ENCODE data around the gene LRRC27.
"Not testable (repeated sequence)": the region's sequence is repeated elsewhere in the genome, so short reads cannot be mapped to it uniquely, and the experiment has no call there.

The LRRC27 gene

DNA sequence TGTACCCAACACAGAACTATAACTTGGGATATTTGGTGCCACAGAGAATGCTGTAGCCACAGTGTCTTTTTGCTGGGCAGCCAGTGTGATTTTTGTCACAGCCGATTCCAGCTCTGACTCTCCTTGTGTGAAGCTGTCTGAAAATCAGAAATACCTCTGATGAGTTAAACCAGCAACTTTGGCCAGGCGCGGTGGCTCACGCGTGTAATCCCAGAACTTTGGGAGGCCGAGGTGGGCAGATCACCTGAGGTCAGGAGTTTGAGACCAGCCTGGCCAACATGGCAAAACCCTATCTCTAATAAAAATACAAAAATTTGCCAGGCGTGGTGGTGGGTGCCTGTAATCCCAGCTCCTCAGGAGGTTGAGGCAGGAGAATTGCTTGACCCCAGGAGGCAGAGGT is 5.9 kb downstream of the LRRC27 start:
- DNase-seq (ENCODE audit: low read depth in 3 of 3): not testable (repeated sequence)

DNA sequence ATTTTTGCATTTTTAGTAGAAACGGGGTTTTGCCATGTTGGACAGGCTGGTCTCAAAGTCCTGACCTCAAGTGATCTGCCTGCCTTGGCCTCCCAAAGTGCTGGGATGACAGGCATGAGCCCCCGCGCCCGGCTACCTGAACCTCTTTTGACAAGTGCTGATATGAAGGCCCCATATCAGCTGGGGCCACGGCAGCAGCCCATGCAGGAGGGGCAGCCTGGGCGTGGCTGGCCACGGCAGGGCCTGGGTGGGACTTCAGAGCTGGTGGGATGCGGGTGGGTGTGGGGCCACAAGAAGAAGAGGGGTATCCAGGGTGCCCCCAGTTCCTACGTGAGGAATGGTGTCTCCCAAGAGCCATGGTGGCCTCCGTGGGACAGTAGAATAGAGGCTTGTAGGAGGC is 6.9 kb downstream of the LRRC27 start:
- DNase-seq (ENCODE audit: low read depth in 3 of 3): no peak

DNA sequence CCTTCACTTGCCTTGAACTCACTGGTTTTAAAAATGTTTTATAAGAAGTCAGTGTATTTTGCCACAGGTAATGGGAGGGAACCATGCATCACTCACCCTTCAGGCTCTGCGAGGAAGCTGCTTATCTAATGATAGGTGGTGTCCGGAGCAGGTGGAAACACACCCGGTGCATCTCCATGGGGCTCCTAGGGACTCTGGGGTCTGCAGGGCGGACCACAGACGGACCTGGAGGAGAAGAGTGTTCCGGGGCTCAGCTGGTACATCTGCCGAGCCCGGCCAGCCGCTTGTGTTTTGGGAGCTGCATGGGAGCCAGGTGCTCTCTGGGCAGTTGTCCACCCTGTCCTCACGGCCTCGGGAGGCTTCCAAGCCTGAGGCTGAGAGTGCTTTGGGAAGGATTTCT is 7.3 kb downstream of the LRRC27 start:
- no peak for DNase-seq (ENCODE audit: low read depth in 3 of 3)

DNA sequence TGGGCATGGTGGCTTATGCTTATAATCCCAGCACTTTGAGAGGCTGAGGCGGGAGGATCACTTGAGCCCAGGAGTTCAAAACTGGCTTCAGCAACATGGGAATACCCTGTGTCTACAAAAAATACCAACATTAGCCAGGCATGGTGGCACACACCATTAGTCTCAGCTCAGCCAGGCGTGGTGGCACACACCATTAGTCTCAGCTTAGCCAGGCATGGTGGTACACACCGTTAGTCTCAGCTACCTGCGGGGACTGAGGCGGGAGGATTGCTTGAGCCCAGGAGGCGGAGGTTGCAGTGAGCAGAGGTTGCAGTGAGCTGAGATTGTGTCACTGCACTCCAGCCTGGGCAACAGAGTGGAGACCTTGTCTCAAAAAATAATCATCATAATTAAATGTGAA is 9.0 kb downstream of the LRRC27 start:
- no peak for DNase-seq (ENCODE audit: low read depth in 3 of 3)

DNA sequence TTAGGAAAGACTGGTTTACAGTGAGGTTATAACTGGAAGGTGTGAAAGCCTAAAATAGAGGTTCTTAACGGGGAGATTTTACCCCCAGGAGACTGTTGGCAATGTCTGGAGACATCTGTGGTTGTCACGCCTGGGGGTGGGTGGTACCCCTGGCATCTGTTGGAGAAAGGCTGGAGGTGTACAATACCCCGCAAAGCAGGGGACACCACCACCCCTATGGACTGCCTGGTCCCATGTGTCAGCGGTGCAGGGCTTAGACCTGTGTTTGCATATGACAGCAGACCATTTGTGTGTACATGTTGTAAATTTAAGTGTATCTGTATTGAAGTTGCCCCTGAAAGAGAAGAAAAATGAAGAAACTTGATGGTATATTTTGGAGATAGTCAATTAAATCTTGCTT is 9.8 kb downstream of the LRRC27 start:
- DNase-seq (ENCODE audit: low read depth in 3 of 3): no peak

DNA sequence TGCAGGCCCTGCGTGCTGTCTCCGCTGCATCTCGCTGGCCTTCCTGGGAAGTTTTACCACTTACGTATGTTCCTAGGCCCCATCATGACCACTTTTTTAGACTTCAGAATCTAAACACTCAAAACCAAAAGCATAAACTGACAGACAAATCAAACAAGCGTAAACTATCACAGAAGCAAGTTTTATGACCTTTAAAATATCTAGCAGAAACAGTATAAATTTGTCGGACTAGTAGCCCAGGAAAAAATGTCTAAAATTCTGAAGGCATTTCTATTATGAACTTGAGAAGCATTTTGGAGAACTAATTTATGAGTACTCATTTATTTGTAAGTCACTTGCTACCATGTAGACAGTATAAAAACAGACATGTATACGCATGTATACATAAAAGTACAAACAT is 10.6 kb downstream of the LRRC27 start:
- DNase-seq (ENCODE audit: low read depth in 3 of 3): no peak

DNA sequence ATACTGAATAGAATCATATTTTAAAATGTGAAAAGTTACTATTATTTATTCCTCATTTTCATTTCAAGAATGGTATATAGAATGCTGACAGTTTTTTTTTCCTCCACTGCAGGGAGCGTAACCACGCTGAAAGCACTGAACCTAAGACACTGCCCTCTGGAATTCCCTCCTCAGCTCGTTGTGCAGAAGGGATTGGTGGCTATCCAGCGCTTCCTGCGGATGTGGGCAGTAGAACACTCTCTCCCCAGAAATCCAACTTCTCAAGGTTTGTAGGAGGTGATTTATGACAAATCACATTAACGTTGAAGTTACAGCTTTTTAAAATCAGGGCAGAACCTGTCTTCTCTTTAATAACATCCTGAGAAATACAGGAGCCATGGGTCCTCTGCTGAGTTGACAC is 12.4 kb downstream of the LRRC27 start:
- no peak for DNase-seq (ENCODE audit: low read depth in 3 of 3)

DNA sequence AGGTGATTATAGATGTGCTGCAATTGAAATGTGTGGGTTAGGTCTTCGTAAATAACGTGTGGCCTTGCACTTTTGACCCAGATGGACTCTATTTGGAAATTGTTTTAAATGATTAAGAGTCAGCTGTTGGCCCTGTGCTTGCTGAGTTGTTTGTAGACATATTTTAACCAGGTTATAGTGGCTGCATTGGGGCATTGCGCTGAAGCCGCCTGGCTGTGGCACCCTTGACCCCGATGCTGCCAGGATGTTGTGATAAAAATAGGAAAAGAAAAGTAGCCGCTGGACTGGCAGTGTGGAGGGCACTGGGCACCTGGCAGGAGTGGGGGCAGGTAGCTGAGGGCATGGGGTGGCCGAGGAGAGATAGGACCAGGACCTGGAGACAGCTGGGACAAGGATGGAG is 13.4 kb downstream of the LRRC27 start:
- no peak for DNase-seq (ENCODE audit: low read depth in 3 of 3)

DNA sequence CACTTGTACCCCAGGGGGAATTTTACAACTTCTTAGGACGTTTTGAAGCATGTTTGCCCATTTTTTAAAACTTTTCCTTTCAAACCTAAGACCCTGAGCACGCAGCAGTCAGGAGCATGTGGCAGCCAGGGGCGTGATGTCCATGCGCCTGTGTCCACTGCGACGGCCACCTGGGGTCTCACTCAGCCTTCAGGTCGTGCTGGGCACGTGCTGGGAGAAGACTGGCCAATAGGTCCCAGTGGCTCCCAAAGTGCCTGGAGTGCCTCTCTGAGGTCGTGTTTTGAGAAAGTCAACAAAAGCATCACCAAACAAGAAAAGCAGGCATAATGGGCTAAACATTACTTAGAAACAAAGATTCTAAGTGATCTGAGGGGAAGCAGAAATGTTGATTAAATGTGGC is 14.8 kb downstream of the LRRC27 start:
- DNase-seq (ENCODE audit: low read depth in 3 of 3): no peak

DNA sequence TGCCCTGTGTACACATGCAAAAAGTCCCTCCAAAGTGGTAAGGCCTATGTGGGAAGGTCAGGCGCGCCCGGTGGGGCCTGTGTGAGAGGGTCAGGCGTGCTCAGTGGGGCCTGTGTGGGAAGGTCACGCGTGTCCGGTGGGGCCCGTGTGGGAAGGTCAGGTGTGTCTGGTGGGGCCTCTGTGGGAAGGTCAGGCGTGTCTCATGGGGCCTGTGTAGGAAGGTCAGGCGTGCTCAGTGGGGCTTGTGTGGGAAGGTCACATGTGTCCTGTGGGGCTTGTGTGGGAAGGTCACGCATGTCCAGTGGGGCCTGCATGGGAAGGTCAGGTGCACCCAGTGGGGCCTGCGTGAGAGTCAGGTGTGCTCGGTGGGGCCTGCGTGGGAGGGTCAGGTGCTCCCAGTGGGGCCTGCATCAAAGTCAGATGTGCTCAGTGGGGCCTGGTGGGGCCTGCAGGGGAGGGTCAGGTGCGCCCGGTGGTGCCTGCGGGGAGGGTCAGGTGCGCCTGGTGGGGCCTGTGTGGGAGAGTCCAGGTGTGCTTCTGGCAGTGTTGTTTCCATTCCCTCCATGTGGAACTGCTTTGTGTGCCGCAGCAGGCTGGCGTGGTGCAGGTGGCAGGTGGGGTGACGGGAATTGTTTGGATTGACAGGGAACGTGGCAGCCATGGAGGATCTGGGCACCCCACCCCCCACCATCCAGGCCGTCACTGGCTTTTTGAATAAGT is 15.4 kb downstream of the LRRC27 start:
- no peak for DNase-seq (ENCODE audit: low read depth in 3 of 3)

DNA sequence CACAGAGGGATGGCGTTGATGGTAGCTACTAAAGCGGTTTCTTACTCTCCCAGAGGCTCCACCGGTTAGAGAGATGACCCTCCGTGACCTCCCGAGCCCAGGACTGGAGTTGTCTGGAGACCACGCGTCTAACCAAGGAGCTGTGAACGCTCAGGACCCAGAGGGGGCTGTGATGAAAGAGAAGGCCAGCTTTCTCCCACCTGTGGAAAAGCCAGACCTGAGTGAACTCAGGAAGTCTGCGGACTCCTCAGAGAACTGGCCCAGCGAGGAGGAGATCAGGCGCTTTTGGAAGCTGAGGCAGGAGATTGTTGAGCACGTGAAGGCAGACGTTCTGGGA is 15.9 kb downstream of the LRRC27 start:
- DNase-seq (ENCODE audit: low read depth in 3 of 3): no peak

DNA sequence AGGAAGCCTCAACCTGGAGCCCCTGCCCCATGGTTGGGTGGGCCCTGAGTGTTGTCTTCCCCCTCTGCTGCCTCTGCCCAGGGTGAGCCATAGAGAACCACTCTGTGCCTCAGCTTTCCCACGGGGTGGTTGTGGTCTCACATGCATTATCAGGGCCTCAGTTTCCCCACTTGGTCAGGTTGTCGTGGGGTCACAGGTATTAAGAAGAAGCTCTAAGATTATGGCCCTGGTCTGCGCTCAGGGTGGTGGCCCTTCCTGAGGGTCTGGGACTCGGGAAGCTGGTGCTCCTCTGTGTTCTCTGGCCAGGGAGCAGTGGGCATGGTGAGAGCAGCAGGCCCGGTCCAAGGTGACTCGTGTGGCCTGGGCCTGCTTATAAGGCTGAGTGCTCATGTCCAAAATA is 17.8 kb downstream of the LRRC27 start:
- no peak for DNase-seq (ENCODE audit: low read depth in 3 of 3)

DNA sequence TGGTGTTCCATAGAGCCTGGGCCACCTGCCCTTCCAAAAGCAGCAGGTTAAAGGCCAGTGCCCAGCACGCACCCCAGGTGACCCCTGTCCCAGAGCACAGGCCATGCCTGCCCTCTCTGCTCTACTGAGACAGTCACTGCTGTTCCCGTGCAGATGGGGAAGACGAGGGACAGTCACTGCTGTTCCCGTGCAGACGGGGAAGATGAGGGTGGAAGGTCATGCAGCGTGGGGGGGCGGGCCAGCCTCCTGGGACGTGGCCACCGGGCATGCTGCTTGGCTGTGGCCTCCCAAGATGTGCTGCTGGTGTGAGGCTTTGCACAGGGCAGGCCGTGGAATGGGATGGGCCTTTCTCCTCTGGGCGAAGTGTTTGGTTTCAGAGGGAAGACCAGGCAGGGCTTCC is 18.4 kb downstream of the LRRC27 start:
- DNase-seq (ENCODE audit: low read depth in 3 of 3): no peak

DNA sequence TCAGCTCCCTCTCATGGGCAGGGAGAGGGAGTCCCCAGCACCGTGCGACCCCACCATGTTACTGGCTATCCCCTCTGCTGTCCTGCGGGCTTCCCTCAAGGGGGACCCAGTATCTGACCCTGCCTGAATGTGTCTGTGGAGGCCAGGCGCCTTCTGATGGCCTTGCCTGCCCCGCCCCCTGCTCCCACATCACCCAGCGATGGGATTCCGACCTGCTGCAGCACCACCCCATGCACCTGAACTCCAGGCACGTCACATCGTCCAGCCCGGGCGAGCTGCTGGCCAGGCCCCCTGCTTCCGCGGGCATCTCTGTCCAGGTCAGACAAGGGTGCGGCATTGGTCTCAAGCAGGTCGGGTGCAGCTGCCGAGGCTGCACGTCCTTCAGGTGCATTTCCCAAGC is 19.0 kb downstream of the LRRC27 start:
- no peak for DNase-seq (ENCODE audit: low read depth in 3 of 3)

DNA sequence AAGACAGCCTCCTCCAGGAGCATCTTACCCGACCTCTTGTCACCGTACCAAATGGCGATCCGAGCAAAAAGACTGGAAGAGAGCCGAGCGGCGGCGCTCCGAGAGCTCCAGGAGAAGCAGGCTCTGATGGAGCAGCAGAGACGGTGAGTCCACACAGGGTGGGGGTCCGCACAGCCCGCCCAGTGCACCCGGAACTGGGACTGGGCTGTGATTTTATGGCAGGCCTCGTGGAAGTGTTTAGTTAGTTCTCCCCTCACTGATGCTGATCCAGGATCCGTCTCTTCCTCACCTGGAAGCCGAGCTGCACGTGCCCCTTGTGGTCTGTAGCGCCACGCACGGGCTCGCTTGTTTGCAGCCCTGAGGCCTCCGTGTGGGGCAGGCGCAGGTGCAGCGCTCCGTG is 19.6 kb downstream of the LRRC27 start:
- no peak for DNase-seq (ENCODE audit: low read depth in 3 of 3)

DNA sequence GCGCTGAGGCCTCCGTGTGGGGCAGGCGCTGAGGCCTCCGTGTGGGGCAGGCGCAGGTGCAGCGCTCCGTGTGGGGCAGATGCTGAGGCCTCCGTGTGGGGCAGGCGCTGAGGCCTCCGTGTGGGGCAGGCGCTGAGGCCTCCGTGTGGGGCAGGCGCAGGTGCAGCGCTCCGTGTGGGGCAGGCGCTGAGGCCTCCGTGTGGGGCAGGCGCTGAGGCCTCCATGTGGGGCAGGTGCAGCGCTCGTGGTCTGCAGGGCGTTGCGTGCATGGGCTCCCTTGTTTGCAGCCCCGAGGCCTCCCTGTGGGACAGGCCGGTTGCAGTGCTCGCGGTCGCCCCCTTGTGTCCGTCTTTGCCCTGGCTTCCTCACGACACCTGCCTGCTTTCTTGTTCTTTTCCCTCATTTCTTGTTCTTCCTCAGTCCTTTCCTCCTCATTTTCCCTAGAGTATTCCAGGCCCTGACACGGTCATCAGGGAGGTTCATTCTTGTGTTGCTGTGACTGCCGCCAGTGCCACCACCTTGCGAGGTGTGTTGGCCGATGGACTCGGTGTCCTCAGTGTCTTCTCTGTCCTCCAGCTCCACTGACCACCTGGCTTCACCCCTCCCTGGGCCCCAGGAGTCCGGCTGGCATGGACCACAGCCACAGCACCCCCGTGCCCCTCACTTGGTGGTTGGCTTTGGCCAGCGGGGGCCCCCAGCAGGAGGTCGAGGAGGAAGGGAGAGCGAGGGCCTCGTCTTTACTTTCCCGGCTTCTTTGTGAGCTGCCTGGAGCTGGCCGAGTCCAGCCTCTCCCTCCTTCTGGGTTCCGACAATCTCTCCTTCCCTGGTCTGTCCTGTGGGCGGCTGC is 20.7 kb downstream of the LRRC27 start:
- peak; percentile 54 to 73 (median 67) for DNase-seq (ENCODE audit: low read depth in 3 of 3)

DNA sequence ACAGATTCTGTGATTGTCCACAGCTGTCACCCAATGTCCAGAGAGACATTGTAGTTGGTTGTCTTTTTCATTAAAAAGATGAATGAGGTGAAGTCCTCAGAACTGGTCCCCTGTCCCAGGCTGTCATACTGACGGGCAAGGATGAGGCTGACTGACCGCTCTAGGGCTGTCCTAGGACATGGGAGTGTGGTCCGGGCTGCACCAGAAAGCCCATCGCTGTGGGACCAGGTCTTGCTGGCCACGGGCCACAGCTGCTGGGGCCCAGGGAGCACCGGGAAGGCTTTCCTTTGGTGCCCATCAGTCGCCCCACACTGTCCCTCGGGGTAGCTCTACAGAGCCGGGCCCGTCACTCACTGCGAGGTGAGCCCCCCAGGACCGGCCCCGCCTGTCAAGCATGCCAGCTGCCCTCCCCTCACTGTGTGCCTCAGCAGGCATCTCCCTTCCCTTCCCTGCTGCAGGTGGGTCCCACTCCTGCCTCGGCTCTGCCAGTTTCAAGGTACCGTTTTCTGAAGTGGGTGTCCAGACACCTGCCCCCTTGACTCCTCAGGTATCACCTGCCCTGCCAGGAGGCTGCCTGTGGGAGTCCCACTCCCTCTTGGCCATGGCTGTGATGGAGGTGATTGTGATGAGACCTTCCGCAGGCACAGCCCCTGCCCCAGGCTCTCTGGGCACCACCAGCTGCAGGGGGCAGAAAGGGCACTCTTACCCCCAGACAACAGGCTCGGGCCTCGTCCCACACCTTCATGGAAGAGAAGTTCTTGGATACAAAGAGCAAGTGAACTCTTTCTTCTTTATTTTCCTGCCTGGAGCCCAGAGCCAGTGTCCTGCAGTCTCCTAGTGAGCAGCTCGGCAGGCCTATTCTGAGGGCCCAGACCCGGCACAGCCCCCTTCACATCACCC is 21.7 kb downstream of the LRRC27 start:
- DNase-seq (ENCODE audit: low read depth in 3 of 3): no peak

DNA sequence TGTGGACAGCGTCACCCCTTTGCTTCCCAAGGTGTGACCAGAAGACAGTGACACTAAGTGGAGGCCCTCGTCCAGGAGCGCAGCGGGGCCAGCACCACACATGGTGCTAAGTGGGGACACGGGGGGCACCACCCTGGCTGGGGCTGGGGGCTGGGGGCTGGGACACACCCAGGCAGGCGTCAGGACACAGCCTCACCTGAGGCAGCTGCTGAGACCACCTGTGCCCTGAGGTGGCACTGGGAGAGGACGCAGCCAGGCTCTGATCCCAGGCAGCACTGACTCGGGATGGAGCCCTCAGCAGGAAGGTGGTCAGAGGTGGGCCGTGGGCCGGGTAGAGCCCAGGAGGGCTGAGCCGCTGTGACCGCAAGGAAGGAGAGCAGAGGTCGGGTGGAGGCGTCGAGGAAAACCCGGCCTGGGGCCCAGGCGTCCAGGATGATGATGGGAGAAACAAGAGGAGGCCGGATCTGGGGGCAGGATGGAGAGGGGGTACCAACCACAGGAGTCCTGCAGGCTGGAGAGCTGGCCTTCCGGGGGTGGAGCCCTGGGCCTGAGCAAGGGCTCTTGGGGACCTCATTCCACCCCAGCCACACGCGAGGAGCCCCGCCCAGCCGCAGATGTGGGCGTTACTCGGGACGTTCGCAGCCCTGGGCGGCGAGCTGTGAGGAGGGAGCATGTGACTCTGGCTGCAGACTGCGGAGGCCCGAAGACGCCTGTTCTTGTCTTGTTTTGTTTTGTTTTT is 22.5 kb downstream of the LRRC27 start:
- DNase-seq (ENCODE audit: low read depth in 3 of 3): no peak

DNA sequence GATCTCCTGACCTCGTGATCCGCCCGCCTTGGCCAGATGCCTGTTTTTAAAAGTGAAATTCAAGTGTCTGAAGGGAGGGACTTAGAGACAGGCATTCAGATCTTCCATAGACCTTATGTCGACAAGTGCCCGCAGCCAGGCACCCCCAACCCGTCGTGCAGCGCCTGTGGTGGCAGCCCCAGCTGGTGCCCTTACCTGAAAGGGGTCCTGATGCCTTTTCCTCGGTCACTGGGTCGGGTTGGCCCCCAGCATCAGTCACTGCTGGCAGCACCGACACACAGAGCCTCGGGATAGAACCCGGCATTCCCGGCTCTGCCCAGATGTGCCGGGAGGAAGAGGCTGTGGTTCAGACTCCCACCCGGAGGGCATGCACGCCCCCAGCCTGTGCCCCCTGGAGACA is 23.3 kb downstream of the LRRC27 start:
- no peak for DNase-seq (ENCODE audit: low read depth in 3 of 3)

DNA sequence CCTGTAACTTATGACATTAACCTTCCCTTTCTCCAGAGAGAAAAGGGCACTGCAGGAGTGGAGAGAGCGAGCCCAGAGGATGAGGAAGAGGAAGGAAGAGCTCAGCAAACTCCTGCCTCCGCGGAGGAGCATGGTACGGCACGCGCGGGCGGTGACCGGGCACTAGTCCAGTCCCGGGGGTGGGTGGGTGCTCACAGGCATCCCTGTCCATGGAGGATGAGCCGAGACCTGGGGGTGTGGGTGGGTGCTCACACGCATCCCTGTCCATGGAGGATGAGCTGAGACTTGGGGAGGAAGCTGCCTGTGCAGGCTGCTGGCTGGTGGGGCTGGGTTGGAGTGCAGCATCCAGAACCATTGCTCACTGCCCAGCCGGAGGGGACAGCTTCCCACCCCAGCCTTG is 23.8 kb downstream of the LRRC27 start:
- DNase-seq (ENCODE audit: low read depth in 3 of 3): no peak

DNA sequence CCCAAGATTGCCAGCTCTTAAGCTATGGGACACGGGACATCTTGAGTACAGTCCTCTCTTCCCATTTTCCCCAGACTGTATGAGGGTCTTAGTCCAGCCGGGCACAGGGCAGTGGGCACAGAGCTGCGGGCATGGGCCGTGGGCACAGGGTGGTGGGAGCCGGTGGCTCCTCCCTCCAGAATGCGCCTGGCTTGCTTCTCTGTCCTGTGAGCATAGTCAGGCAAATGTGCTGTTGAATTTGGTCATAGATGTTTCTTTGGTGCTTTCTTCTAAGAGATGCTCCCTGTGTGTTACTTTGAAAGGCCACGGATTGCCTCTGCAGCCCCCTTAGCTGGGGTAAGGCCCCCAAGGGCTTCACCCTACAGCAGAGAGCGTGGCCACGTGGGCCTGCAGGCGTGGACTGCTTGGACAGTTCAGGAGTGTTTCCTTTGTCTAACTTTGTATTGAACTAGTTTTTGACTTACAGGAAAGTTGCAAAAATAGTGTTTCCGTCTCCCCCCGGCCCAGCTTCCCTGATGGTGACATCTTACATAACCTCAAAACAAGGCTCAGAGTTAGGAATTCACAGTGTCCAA is 24.7 kb downstream of the LRRC27 start:
- no peak for DNase-seq (ENCODE audit: low read depth in 3 of 3)

Measured in stimulated activated CD4-positive, alpha-beta T cell treated with anti-CD3 and anti-CD28 coated beads, TNF-alpha, amount 100 ng/mL, for 24 hours (primary cell).